Measurements from ENCODE around the gene SZT2. TPM values are rescaled to one million over a fixed set of nuclear protein-coding genes. Genes with fewer than 3 reads are reported as not detected.
"Not testable (repeated sequence)": the region's sequence is repeated elsewhere in the genome, so short reads cannot be mapped to it uniquely, and the experiment has no call there.

Gene SZT2
- total RNA-seq, 1 experiment from 2014 or later = 22.2 TPM

DNA sequence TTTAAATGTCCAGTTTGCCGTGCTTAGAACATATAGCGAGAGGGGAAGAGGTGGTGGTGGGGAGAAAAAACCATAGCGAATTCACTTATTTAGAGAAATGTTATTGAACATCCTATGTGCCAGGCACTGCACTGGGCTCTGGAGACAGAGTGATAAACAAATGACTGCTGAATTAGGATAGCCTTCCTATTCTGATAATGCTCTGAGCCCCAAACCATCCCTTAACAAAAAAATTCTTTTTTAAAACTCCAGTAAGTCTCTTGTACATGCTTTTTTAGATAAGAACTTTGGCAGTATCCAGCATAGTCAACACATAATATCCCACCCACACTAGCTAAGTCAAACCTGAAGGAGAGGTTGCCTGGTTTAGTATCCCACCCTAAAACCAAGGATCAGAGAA, 8.5 kb downstream of the SZT2 start:
- no peak for ATAC-seq
- Histone ChIP-seq H3K9me2 (replicated peaks; ENCODE audit: low read length) (no peaks in the 10 kb centered on the region), H3K9me3 (ENCODE audit: low read length) (no peaks in the 10 kb centered on the region), H3K4me3 (ENCODE audit: low read length) (no peak overlapping the region), H3F3A (ENCODE audit: low read length, unreplicated experiment) (peaks cover 4% of the 10 kb centered on the region), H3K4me2 (ENCODE audit: low read length) (no peak overlapping the region), H3K9ac (ENCODE audit: low read length) (no peak overlapping the region), H2AFZ (ENCODE audit: low read length) (no peak overlapping the region), H3K36me3 (ENCODE audit: low read depth, low read length) (no peaks in the 10 kb centered on the region), H3K27me3 (ENCODE audit: low read length) (no peaks in the 10 kb centered on the region), H3K27ac (ENCODE audit: low read length) (no peak overlapping the region), H3K4me1 (ENCODE audit: insufficient read depth, low read length) (peaks cover 22% of the 10 kb centered on the region), H3K79me2 (ENCODE audit: low read length) (peaks cover 11% of the 10 kb centered on the region; the same call in 1 of the 2 replicates), H4K20me1 (ENCODE audit: low read length) (no peaks in the 10 kb centered on the region)
- no peak for DNase-seq
- intact Hi-C loops (cut with micrococcal nuclease) = loop anchor here (5.0 kb wide), 1 partner anchor 171 kb away; no protein-coding TSS in a partner anchor
- TF ChIP-seq EZH2phosphoT487 (IDR thresholded peaks at IDR 0.05; ENCODE audit: borderline replicate concordance, low read length) (no peak), EZH2 (IDR thresholded peaks at IDR 0.05; ENCODE audit: low read length, unreplicated experiment) (no peak)
- TF ChIP-seq, protein P1, sequence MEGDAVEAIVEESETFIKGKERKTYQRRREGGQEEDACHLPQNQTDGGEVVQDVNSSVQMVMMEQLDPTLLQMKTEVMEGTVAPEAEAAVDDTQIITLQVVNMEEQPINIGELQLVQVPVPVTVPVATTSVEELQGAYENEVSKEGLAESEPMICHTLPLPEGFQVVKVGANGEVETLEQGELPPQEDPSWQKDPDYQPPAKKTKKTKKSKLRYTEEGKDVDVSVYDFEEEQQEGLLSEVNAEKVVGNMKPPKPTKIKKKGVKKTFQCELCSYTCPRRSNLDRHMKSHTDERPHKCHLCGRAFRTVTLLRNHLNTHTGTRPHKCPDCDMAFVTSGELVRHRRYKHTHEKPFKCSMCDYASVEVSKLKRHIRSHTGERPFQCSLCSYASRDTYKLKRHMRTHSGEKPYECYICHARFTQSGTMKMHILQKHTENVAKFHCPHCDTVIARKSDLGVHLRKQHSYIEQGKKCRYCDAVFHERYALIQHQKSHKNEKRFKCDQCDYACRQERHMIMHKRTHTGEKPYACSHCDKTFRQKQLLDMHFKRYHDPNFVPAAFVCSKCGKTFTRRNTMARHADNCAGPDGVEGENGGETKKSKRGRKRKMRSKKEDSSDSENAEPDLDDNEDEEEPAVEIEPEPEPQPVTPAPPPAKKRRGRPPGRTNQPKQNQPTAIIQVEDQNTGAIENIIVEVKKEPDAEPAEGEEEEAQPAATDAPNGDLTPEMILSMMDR (conservative IDR thresholded peaks at IDR 0.05; ENCODE audit: low read depth, low read length) = no peak
- ChIA-PET CTCF (no interaction called here), POLR2A (ENCODE audit: unreplicated experiment) (no interaction called here)
- no TSS peak for BruUV-seq (replicated peaks)

DNA sequence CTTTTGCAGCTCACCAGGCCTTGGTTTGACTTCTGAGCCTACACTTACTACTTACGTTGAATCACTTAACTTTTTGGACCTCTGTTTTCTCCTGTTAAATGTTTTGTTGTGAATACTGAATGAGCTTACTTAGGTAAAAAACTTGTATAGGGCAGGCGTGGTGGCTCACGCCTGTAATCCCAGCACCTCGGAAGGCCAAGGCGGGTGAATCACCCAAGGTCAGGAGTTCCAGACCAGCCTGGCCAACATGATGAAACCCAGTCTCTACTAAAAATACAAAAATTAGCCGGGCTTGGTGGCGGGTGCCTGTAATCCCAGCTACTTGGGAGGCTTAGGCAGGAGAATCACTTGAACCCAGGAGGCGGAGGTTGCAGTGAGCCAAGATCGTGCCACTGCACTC, 10.7 kb downstream of the SZT2 start:
- CTCF ChIA-PET; H3K79me2 ChIP-seq (ENCODE audit: low read length); H3K4me3 ChIP-seq (ENCODE audit: low read length); POLR2A ChIA-PET (ENCODE audit: unreplicated experiment); H4K20me1 ChIP-seq (ENCODE audit: low read length); H3K9me2 ChIP-seq (replicated peaks; ENCODE audit: low read length); H2AFZ ChIP-seq (ENCODE audit: low read length); intact Hi-C loops (cut with micrococcal nuclease); H3K27ac ChIP-seq (ENCODE audit: low read length); BruUV-seq (replicated peaks); H3K4me2 ChIP-seq (ENCODE audit: low read length); DNase-seq; ATAC-seq; H3K9ac ChIP-seq (ENCODE audit: low read length); H3F3A ChIP-seq (ENCODE audit: low read length, unreplicated experiment); H3K27me3 ChIP-seq (ENCODE audit: low read length); H3K9me3 ChIP-seq (ENCODE audit: low read length): not testable (repeated sequence)
- Histone ChIP-seq H3K4me1 (ENCODE audit: insufficient read depth, low read length) (peaks cover 15% of the 10 kb centered on the region), H3K36me3 (ENCODE audit: low read depth, low read length) (peaks cover 16% of the 10 kb centered on the region)

DNA sequence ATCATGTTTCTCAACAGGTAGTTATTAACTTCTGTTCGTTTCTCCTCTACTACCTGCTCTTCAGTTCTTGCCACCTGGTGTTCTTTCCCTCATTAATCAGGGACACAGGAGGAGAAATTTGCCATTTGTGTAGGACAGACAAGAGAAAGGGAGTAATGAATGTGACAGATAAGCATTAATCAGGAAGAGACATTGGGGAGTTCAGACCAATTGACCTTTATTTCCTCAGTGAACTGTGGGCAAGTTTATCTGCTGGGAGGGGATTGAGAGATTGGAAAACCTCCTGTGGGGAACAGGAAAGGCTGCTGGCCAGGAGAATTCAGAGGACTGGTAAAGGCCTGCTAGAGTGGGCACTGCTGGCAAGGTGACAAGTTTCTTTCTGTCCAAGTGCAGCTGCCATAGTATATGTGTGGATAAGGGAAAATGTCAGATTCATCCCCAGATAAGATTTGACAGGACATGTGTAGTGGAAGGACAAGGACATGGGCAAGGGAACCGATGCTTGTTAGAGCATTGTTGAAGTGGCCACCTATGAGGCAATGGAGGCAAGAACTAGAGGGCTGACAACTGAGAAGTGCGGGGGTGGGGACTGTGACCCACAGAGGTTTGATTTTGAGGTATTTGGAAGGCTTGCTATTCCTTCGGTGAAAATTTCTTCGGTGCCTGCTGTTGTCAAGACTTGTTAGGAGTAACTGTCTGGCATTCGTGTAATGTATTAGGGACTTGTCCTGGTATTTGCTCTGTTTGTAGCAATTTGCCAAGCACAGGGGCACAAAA, 12.6 kb downstream of the SZT2 start:
- Histone ChIP-seq H3K9ac (ENCODE audit: low read length) (no peak overlapping the region), H3K4me1 (ENCODE audit: insufficient read depth, low read length) (no peaks in the 10 kb centered on the region), H3K27ac (ENCODE audit: low read length) (no peak overlapping the region), H3K79me2 (ENCODE audit: low read length) (0 out of 2 replicates have a peak, but pooled peaks cover 4% of the 10 kb centered on the region), H3K4me2 (ENCODE audit: low read length) (no peak overlapping the region), H3K27me3 (ENCODE audit: low read length) (no peaks in the 10 kb centered on the region), H3K9me3 (ENCODE audit: low read length) (no peaks in the 10 kb centered on the region), H3K36me3 (ENCODE audit: low read depth, low read length) (peaks cover 29% of the 10 kb centered on the region), H3K4me3 (ENCODE audit: low read length) (no peak overlapping the region), H4K20me1 (ENCODE audit: low read length) (no peaks in the 10 kb centered on the region), H3K9me2 (replicated peaks; ENCODE audit: low read length) (no peaks in the 10 kb centered on the region), H2AFZ (ENCODE audit: low read length) (no peak overlapping the region), H3F3A (ENCODE audit: low read length, unreplicated experiment) (no peaks in the 10 kb centered on the region)
- TF ChIP-seq EZH2 (IDR thresholded peaks at IDR 0.05; ENCODE audit: low read length, unreplicated experiment) (no peak), EZH2phosphoT487 (IDR thresholded peaks at IDR 0.05; ENCODE audit: borderline replicate concordance, low read length) (no peak)
- TF ChIP-seq, protein P1 (conservative IDR thresholded peaks at IDR 0.05; ENCODE audit: low read depth, low read length) = no peak
- DNase-seq = no peak
- intact Hi-C loops (cut with micrococcal nuclease) = no loop called here
- ChIA-PET POLR2A (ENCODE audit: unreplicated experiment) (no interaction called here), CTCF (no interaction called here)
- no peak for ATAC-seq
- no TSS peak for BruUV-seq (replicated peaks)

All from PC-3 (cell line).